Lower leg skin (tissue), 3 donors: ENCODE measurements around the gene MYO3B.

ENCODE experiments used
- CTCF ChIP-seq, 3 donors: fragments of 450-650 bp; IDR thresholded peaks; one replicate each; pipeline ENCODE4 v1.5.1; 2016; ENCODE audit warnings: antibody characterized with exemption in 3 of 3, mild to moderate bottlenecking in 3 of 3, moderate library complexity in 2 of 3
- POLR2A ChIP-seq, 2 donors: fragments of 450-650 bp; IDR thresholded peaks; one replicate each; pipeline ENCODE4 v1.6.1; 2016 to 2017; ENCODE audit warnings: antibody characterized with exemption in 2 of 2, mild to moderate bottlenecking in 1 of 2, moderate library complexity in 1 of 2

- TF ChIP-seq CTCF (IDR thresholded peaks at IDR 0.05) = no peak
- TF ChIP-seq POLR2A (IDR thresholded peaks at IDR 0.05) = no peak
Measured at GRCh38 chr2:170288859-170289258, 110.9 kb downstream of the MYO3B start.
